ENCODE results near the gene GSK3B. TPM values are rescaled to one million over a fixed set of nuclear protein-coding genes. Genes with fewer than 3 reads are reported as not detected.
A peak's percentile ranks its signal among the peaks of the same experiment; 100 is the strongest.

The GSK3B gene
- polyA plus RNA-seq, 3 donors = 16.2 to 20.6 (median 20.5) TPM

GRCh38 chr3:120077731-120078130 is 16.5 kb downstream of the GSK3B start:
- no peak overlapping the region for H3K4me3 Mint-ChIP-seq
- DNase-seq = no peak
- Histone ChIP-seq H3K4me3 (replicated peaks in 1 of 3; ENCODE audit: low read depth in 2 of 3, low read length in 3 of 3) (no peak overlapping the region), H3K27me3 (ENCODE audit: control insufficient read depth in 2 of 2, insufficient read depth in 2 of 2, low read length in 2 of 2) (no peaks in the 10 kb centered on the region), H3K27ac (ENCODE audit: low read depth in 1 of 2, low read length in 2 of 2) (no peak overlapping the region), H2AFZ (ENCODE audit: insufficient read depth, low read depth, low read length, poor library complexity, severe bottlenecking) (no peak overlapping the region), H3K9ac (ENCODE audit: insufficient read depth, low read length, poor library complexity, severe bottlenecking) (no peak overlapping the region), H3K9me3 (replicated peaks in 1 of 2; ENCODE audit: control insufficient read depth in 1 of 2, insufficient read depth in 1 of 2, low read length in 2 of 2) (no peaks in the 10 kb centered on the region), H4K20me1 (ENCODE audit: insufficient read depth, low read length) (peaks cover 98% of the 10 kb centered on the region), H3K4me2 (replicated peaks; ENCODE audit: extremely low read depth, low read length, poor library complexity, severe bottlenecking) (no peak overlapping the region), H3K36me3 (replicated peaks in 1 of 2; ENCODE audit: control insufficient read depth in 1 of 2, insufficient read depth in 2 of 2, low read length in 2 of 2) (peaks cover 0 to 4% of the 10 kb centered on the region in 2 donors), H3K79me2 (ENCODE audit: insufficient read depth, low read length) (peaks cover 100% of the 10 kb centered on the region), H3K4me1 (ENCODE audit: control insufficient read depth in 1 of 2, insufficient read depth in 2 of 2, low read length in 2 of 2) (peaks cover 8 to 10% of the 10 kb centered on the region in 2 donors)
- WGBS (ENCODE audit: insufficient coverage) = 100% methylated on average over 1 of the region's 2 CpGs
- TF ChIP-seq, protein P1, sequence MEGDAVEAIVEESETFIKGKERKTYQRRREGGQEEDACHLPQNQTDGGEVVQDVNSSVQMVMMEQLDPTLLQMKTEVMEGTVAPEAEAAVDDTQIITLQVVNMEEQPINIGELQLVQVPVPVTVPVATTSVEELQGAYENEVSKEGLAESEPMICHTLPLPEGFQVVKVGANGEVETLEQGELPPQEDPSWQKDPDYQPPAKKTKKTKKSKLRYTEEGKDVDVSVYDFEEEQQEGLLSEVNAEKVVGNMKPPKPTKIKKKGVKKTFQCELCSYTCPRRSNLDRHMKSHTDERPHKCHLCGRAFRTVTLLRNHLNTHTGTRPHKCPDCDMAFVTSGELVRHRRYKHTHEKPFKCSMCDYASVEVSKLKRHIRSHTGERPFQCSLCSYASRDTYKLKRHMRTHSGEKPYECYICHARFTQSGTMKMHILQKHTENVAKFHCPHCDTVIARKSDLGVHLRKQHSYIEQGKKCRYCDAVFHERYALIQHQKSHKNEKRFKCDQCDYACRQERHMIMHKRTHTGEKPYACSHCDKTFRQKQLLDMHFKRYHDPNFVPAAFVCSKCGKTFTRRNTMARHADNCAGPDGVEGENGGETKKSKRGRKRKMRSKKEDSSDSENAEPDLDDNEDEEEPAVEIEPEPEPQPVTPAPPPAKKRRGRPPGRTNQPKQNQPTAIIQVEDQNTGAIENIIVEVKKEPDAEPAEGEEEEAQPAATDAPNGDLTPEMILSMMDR (IDR thresholded peaks at IDR 0.05) = no peak
- H3K9me3 Mint-ChIP-seq = peaks cover 0 to 5% (median 0%) of the 10 kb centered on the region in 7 donors
- peaks cover 3 to 32% of the 10 kb centered on the region in 2 donors for H3K36me3 Mint-ChIP-seq
- H3K27ac Mint-ChIP-seq = peak overlapping the region in 1 of 7 donors; percentile 27
- H3K27me3 Mint-ChIP-seq (ENCODE audit: low read depth in 3 of 3) = no peaks in the 10 kb centered on the region
- peaks cover 34% of the 10 kb centered on the region for H3K4me1 Mint-ChIP-seq
- intact Hi-C loops (cut with micrococcal nuclease) = no loop called here

GRCh38 chr3:120072867-120073525 is 21.3 kb downstream of the GSK3B start:
- Mint-ChIP-seq H3K27ac (peak overlapping the region in 1 of 7 donors; percentile 46), H3K36me3 (peaks cover 6 to 16% of the 10 kb centered on the region in 2 donors), H3K27me3 (ENCODE audit: low read depth in 3 of 3) (no peaks in the 10 kb centered on the region), H3K9me3 (peaks cover 0 to 5% (median 0%) of the 10 kb centered on the region in 7 donors), H3K4me1 (peaks cover 28% of the 10 kb centered on the region), H3K4me3 (no peak overlapping the region)
- H2AFZ ChIP-seq (ENCODE audit: insufficient read depth, low read depth, low read length, poor library complexity, severe bottlenecking) = no peak overlapping the region
- no peak overlapping the region for H3K9ac ChIP-seq (ENCODE audit: insufficient read depth, low read length, poor library complexity, severe bottlenecking)
- intact Hi-C loops (cut with micrococcal nuclease) = no loop called here
- no peak overlapping the region for H3K27ac ChIP-seq (ENCODE audit: low read depth in 1 of 2, low read length in 2 of 2)
- H3K9me3 ChIP-seq (replicated peaks in 1 of 2; ENCODE audit: control insufficient read depth in 1 of 2, insufficient read depth in 1 of 2, low read length in 2 of 2) = no peaks in the 10 kb centered on the region
- H3K36me3 ChIP-seq (replicated peaks in 1 of 2; ENCODE audit: control insufficient read depth in 1 of 2, insufficient read depth in 2 of 2, low read length in 2 of 2) = peaks cover 0 to 4% of the 10 kb centered on the region in 2 donors
- H3K79me2 ChIP-seq (ENCODE audit: insufficient read depth, low read length) = peaks cover 100% of the 10 kb centered on the region
- peaks cover 94% of the 10 kb centered on the region for H4K20me1 ChIP-seq (ENCODE audit: insufficient read depth, low read length)
- H3K4me1 ChIP-seq (ENCODE audit: control insufficient read depth in 1 of 2, insufficient read depth in 2 of 2, low read length in 2 of 2) = peaks cover 9 to 10% of the 10 kb centered on the region in 2 donors
- WGBS (ENCODE audit: insufficient coverage) = 100% methylated on average over 2 of the region's 3 CpGs
- H3K27me3 ChIP-seq (ENCODE audit: control insufficient read depth in 2 of 2, insufficient read depth in 2 of 2, low read length in 2 of 2) = no peaks in the 10 kb centered on the region
- H3K4me2 ChIP-seq (replicated peaks; ENCODE audit: extremely low read depth, low read length, poor library complexity, severe bottlenecking) = no peak overlapping the region
- no peak overlapping the region for H3K4me3 ChIP-seq (replicated peaks in 1 of 3; ENCODE audit: low read depth in 2 of 3, low read length in 3 of 3)
- no peak for DNase-seq
- TF ChIP-seq, protein P1 (IDR thresholded peaks at IDR 0.05) = no peak

Data from CD14-positive monocyte (primary cell).